Hepatocyte (in vitro differentiated cells): ENCODE data around the gene SLC22A7. TPM values are rescaled to one million over a fixed set of nuclear protein-coding genes. Genes with fewer than 3 reads are reported as not detected.

ENCODE experiments used
- DNase-seq: peaks from one replicate; pipeline ENCODE4 v3.0.0-alpha.2; 2016; ENCODE audit warnings: low spot score
- H2AFZ ChIP-seq: fragments of 200-600 bp; sonication (generic); 2 replicates; pipeline ENCODE4 v1.6.0; 2016; ENCODE audit warnings: antibody characterized with exemption, mild to moderate bottlenecking
- H3K27ac ChIP-seq: fragments of 200-600 bp; sonication (generic); 2 replicates; pipeline ENCODE4 v1.5.1; 2016; ENCODE audit warnings: mild to moderate bottlenecking
- H3K27me3 ChIP-seq: fragments of 200-600 bp; sonication (generic); 2 replicates; pipeline ENCODE4 v1.6.1; 2016
- H3K36me3 ChIP-seq: fragments of 200-600 bp; sonication (generic); replicated peaks from 2 replicates; pipeline ENCODE4 v1.5.1; 2016; ENCODE audit warnings: low read depth; ENCODE audit not compliant: insufficient read depth
- H3K4me1 ChIP-seq: fragments of 200-600 bp; sonication (generic); 2 replicates; pipeline ENCODE4 v1.5.1; 2016; ENCODE audit warnings: mild to moderate bottlenecking, moderate library complexity; ENCODE audit not compliant: insufficient read depth
- H3K4me2 ChIP-seq: fragments of 200-600 bp; sonication (generic); 2 replicates; pipeline ENCODE4 v1.6.0; 2016
- H3K4me3 ChIP-seq: fragments of 200-600 bp; sonication (generic); 2 replicates; pipeline ENCODE4 v1.5.1; 2016; ENCODE audit warnings: mild to moderate bottlenecking
- H3K79me2 ChIP-seq: fragments of 200-600 bp; sonication (generic); 2 replicates; pipeline ENCODE4 v1.6.0; 2017; ENCODE audit warnings: mild to moderate bottlenecking
- H3K9me2 ChIP-seq: fragments of 200-600 bp; sonication (generic); replicated peaks from 2 replicates; pipeline ENCODE4 v1.6.0; 2017; ENCODE audit warnings: mild to moderate bottlenecking; ENCODE audit not compliant: insufficient read depth
- H3K9me3 ChIP-seq: fragments of 200-600 bp; sonication (generic); 2 replicates; pipeline ENCODE4 v1.5.1; 2016; ENCODE audit warnings: low read depth, mild to moderate bottlenecking
- H4K20me1 ChIP-seq: fragments of 200-600 bp; sonication (generic); 2 replicates; pipeline ENCODE4 v1.6.0; 2016; ENCODE audit warnings: mild to moderate bottlenecking; ENCODE audit not compliant: insufficient read depth, poor library complexity, severe bottlenecking
- EZH2 ChIP-seq: fragments of 200-600 bp; sonication (generic); IDR thresholded peaks from 2 replicates; pipeline ENCODE4 v1.6.1; 2016; ENCODE audit warnings: antibody characterized with exemption, mild to moderate bottlenecking, borderline replicate concordance
- EZH2phosphoT487 ChIP-seq: fragments of 200-600 bp; sonication (generic); IDR thresholded peaks from one replicate; pipeline ENCODE4 v1.6.1; 2018; ENCODE audit warnings: antibody characterized with exemption, mild to moderate bottlenecking, low read depth, moderate library complexity; ENCODE audit not compliant: unreplicated experiment, severe bottlenecking
- WGBS: methylation state at CpG from one replicate; pipeline ENCODE4 v1.1.6; 2016; ENCODE audit warnings: low lambda C conversion rate; ENCODE audit errors: missing lambda C conversion rate; 5-methylcytosine and 5-hydroxymethylcytosine counted together
- polyA plus RNA-seq: library from polyadenylated mRNA; unstranded; fragments of >200 nt; fragmentation: Nextera tagmentation; extraction: Ambion mirVana; gene quantifications from 2 replicates; pipeline ENCODE4 v1.2.1, GENCODE V29; 2016
- total RNA-seq: library from RNA; depleted of rRNA; stranded (reverse); fragments of >200 nt; gene quantifications from 2 replicates; pipeline ENCODE4 v1.2.3, GENCODE V29; 2014
- TF ChIP-seq, protein P1 (sequence below): fragments of 200-600 bp; sonication (generic); IDR thresholded peaks from 2 replicates; pipeline ENCODE4 v1.5.1; 2016; ENCODE audit warnings: antibody characterized with exemption, mild to moderate bottlenecking; ENCODE audit not compliant: poor library complexity

The SLC22A7 gene
- total and polyA plus RNA-seq, 2 experiments from 2014 or later: 31.5 to 40.1 TPM

DNA sequence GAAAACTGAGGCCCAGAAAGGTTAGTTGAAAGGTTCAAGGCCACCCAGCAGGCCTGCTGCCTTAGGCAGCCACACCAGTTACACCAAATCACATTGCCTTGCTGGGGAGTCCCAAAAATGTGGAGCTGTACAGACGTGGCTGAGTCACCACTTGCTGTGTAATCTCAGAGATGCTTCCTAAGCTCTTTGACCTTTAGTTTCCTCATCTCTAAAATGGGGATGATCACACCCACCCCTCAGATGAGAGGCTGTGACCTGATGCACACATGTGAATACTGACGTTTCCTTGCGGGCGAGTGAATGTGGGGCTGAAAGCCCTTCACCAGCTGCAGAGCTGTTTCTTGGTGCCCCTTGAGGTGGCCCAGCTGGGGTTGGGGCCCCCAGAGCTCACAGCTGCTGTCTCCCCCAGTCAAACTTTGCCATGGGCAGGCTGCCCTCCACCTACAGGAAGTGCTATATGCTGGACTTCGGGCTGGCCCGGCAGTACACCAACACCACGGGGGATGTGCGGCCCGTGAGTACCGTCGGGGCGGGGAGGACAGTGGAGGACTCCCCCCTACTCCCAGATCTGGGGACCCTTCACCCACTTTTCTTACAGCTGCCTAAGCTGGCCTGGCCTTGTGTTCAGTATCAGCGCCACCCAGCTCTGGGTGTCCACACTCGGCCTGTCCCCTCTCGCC lies 43.8 kb upstream of the SLC22A7 start:
- peaks cover 9% of the 10 kb centered on the region for H3K27me3 ChIP-seq
- no peak overlapping the region for H2AFZ ChIP-seq
- DNase-seq: no peak
- H3K27ac ChIP-seq: no peak overlapping the region
- H3K4me3 ChIP-seq: no peak overlapping the region
- TF ChIP-seq EZH2phosphoT487: no peak
- TF ChIP-seq, protein P1, sequence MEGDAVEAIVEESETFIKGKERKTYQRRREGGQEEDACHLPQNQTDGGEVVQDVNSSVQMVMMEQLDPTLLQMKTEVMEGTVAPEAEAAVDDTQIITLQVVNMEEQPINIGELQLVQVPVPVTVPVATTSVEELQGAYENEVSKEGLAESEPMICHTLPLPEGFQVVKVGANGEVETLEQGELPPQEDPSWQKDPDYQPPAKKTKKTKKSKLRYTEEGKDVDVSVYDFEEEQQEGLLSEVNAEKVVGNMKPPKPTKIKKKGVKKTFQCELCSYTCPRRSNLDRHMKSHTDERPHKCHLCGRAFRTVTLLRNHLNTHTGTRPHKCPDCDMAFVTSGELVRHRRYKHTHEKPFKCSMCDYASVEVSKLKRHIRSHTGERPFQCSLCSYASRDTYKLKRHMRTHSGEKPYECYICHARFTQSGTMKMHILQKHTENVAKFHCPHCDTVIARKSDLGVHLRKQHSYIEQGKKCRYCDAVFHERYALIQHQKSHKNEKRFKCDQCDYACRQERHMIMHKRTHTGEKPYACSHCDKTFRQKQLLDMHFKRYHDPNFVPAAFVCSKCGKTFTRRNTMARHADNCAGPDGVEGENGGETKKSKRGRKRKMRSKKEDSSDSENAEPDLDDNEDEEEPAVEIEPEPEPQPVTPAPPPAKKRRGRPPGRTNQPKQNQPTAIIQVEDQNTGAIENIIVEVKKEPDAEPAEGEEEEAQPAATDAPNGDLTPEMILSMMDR: no peak
- no peak for TF ChIP-seq EZH2
- H3K9me3 ChIP-seq: no peaks in the 10 kb centered on the region
- peaks cover 7% of the 10 kb centered on the region for H3K4me1 ChIP-seq
- 94% methylated on average over 15 of the region's 15 CpGs for WGBS
- no peaks in the 10 kb centered on the region for H3K79me2 ChIP-seq
- no peak overlapping the region for H3K4me2 ChIP-seq
- H3K36me3 ChIP-seq: no peaks in the 10 kb centered on the region
- no peaks in the 10 kb centered on the region for H3K9me2 ChIP-seq
- H4K20me1 ChIP-seq: no peaks in the 10 kb centered on the region

DNA sequence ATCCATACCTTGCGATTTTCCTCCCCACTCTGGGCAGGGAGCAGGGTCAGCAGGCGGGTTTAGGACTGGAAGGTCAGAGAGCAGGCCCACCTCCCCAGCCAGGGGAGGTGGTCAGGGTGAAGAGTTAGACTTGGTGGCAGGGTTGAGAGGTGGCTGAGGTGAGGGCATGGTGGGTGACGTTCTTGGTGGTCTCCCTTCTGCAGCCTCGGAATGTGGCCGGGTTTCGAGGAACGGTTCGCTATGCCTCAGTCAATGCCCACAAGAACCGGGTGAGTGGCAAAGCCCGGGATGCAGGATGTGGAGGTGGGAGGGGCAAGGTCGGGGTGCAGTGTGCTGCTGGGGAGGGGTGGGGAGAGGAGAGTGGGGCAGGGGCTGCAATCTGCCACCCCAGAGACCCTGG lies 43.2 kb upstream of the SLC22A7 start:
- DNase-seq: no peak
- H3K4me3 ChIP-seq: no peak overlapping the region
- no peaks in the 10 kb centered on the region for H4K20me1 ChIP-seq
- H3K9me2 ChIP-seq: no peaks in the 10 kb centered on the region
- H3K36me3 ChIP-seq: no peaks in the 10 kb centered on the region
- H3K9me3 ChIP-seq: no peaks in the 10 kb centered on the region
- WGBS: 98% methylated on average over 11 of the region's 11 CpGs
- peaks cover 9% of the 10 kb centered on the region for H3K27me3 ChIP-seq
- TF ChIP-seq EZH2: no peak
- TF ChIP-seq, protein P1: no peak
- TF ChIP-seq EZH2phosphoT487: no peak
- H3K4me2 ChIP-seq: no peak overlapping the region
- H2AFZ ChIP-seq: no peak overlapping the region
- peaks cover 7% of the 10 kb centered on the region for H3K4me1 ChIP-seq
- H3K79me2 ChIP-seq: no peaks in the 10 kb centered on the region
- H3K27ac ChIP-seq: no peak overlapping the region

DNA sequence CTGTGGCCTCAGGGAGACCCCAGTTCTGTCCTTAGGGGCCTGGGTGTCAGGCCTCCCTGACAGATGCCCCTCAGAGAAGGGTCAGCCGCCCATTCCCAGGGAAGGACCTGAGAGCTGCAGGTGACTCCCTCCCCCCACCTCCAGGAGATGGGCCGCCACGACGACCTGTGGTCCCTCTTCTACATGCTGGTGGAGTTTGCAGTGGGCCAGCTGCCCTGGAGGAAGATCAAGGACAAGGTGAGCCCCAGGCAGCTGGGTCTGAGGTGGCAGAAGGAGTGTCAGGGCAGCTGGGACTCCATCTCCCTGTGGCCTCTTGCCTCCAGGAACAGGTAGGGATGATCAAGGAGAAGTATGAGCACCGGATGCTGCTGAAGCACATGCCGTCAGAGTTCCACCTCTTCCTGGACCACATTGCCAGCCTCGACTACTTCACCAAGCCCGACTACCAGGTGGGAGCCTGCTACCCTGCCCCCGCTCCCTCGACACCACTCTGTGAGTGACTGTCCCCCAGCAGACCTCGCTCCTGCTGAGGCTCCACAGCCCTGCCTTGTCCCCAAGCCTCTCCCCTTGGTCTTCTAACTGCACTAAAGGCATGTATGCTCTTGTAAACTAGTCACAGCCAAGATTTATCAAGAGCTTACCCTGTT lies 42.5 kb upstream of the SLC22A7 start:
- Histone ChIP-seq H2AFZ (no peak overlapping the region), H3K27me3 (peaks cover 9% of the 10 kb centered on the region), H3K9me2 (no peaks in the 10 kb centered on the region), H3K79me2 (no peaks in the 10 kb centered on the region), H3K4me3 (no peak overlapping the region), H3K36me3 (no peaks in the 10 kb centered on the region), H3K27ac (no peak overlapping the region), H4K20me1 (no peaks in the 10 kb centered on the region), H3K9me3 (no peaks in the 10 kb centered on the region), H3K4me2 (no peak overlapping the region), H3K4me1 (peaks cover 7% of the 10 kb centered on the region)
- no peak for TF ChIP-seq EZH2phosphoT487
- TF ChIP-seq, protein P1: no peak
- TF ChIP-seq EZH2: no peak
- no peak for DNase-seq
- 87% methylated on average over 9 of the region's 11 CpGs for WGBS
